ENCODE data around the gene CNOT1.

GRCh38 chr16:58588406-58588805 is 41.2 kb downstream of the CNOT1 start:
- TF ChIP-seq, protein P1, sequence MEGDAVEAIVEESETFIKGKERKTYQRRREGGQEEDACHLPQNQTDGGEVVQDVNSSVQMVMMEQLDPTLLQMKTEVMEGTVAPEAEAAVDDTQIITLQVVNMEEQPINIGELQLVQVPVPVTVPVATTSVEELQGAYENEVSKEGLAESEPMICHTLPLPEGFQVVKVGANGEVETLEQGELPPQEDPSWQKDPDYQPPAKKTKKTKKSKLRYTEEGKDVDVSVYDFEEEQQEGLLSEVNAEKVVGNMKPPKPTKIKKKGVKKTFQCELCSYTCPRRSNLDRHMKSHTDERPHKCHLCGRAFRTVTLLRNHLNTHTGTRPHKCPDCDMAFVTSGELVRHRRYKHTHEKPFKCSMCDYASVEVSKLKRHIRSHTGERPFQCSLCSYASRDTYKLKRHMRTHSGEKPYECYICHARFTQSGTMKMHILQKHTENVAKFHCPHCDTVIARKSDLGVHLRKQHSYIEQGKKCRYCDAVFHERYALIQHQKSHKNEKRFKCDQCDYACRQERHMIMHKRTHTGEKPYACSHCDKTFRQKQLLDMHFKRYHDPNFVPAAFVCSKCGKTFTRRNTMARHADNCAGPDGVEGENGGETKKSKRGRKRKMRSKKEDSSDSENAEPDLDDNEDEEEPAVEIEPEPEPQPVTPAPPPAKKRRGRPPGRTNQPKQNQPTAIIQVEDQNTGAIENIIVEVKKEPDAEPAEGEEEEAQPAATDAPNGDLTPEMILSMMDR (IDR thresholded peaks at IDR 0.05), result no peak
- no peak for TF ChIP-seq POLR2A (IDR thresholded peaks at IDR 0.05)

Data from right lobe of liver (tissue), 4 donors.